ENCODE data around the gene MAFF. TPM values are rescaled to one million over a fixed set of nuclear protein-coding genes. Genes with fewer than 3 reads are reported as not detected.

MAFF gene
- total RNA-seq, 1 donor from 2014 or later: 4.7 TPM

DNA sequence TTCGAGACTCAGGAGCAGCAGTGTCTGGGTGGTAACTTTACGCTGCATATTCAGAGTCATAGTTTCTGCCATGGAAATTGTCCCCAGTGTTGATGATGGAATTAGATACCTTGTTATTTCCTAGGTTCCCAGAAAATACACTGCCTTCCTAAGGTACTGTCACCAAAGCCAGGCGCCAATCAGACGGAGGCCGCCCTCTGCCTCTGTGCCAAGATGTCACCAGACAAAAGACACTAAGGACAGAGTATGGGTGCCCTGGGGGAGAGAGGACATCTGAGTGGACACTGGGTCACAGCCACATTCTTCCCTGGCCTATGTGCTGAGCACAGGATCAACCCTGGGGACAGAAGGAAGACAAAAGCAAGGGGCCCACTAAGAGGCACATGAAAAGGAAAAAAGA is 31.3 kb upstream of the MAFF start:
- H3K27me3 ChIP-seq (ENCODE audit: low read depth): no peaks in the 10 kb centered on the region
- no peaks in the 10 kb centered on the region for H3K9me3 ChIP-seq (replicated peaks)
- DNase-seq: no peak
- peaks cover 51% of the 10 kb centered on the region for H3K4me1 ChIP-seq
- H3K4me3 ChIP-seq: no peak overlapping the region
- intact Hi-C loops (cut with micrococcal nuclease): no loop called here
- peaks cover 10% of the 10 kb centered on the region for H3K36me3 ChIP-seq
- TF ChIP-seq, protein P1, sequence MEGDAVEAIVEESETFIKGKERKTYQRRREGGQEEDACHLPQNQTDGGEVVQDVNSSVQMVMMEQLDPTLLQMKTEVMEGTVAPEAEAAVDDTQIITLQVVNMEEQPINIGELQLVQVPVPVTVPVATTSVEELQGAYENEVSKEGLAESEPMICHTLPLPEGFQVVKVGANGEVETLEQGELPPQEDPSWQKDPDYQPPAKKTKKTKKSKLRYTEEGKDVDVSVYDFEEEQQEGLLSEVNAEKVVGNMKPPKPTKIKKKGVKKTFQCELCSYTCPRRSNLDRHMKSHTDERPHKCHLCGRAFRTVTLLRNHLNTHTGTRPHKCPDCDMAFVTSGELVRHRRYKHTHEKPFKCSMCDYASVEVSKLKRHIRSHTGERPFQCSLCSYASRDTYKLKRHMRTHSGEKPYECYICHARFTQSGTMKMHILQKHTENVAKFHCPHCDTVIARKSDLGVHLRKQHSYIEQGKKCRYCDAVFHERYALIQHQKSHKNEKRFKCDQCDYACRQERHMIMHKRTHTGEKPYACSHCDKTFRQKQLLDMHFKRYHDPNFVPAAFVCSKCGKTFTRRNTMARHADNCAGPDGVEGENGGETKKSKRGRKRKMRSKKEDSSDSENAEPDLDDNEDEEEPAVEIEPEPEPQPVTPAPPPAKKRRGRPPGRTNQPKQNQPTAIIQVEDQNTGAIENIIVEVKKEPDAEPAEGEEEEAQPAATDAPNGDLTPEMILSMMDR (IDR thresholded peaks at IDR 0.05; ENCODE audit: borderline replicate concordance): no peak
- no peak overlapping the region for H3K27ac ChIP-seq (replicated peaks)

GRCh38 chr22:38171927-38172831 is 29.6 kb upstream of the MAFF start:
- Histone ChIP-seq H3K36me3 (no peaks in the 10 kb centered on the region), H3K4me3 (no peak overlapping the region), H3K27me3 (ENCODE audit: low read depth) (no peaks in the 10 kb centered on the region), H3K9me3 (replicated peaks) (no peaks in the 10 kb centered on the region), H3K27ac (replicated peaks) (peak overlapping the region; percentile 61), H3K4me1 (peaks cover 65% of the 10 kb centered on the region)
- TF ChIP-seq, protein P1 (IDR thresholded peaks at IDR 0.05; ENCODE audit: borderline replicate concordance): no peak
- intact Hi-C loops (cut with micrococcal nuclease): no loop called here
- DNase-seq: no peak

DNA sequence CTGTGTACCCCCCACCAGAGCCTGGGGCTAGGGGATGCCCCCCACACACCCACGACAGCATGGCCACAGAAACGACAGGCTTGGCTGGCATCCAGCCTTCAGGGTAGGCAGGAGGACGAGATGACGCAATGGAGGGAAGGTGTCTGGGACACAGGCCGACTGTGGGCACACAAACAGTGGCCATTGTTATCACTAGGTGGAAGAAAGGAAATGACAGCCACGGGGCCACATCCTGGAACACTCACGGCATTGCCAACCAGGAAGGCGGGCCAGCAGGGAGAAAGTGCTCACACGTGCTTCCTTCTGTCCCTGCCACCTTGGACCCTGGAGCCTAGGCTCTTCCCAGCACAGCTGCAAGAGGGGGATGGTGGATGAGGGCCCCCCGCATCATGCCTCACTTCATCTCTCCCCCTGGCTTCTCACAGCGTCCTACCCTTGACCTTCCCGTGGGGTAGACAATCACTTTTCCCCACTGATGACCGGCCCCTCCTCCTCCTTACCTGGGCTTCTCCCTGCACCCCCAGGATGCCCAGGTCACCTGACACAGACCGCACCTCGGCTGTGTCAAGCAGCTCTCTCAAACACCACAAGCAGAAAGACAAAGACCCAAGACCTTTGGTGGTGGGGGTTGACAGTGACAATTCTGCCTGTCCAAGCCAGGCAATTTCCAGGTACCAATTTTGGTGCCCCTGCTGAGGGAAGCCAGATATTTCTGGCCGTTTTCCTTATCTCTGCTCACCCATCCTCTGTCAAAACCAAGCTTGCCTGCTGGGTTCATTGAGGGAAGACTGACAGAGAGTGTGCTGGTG is 28.8 kb upstream of the MAFF start:
- peaks cover 65% of the 10 kb centered on the region for H3K4me1 ChIP-seq
- peak; percentile 76 for DNase-seq
- intact Hi-C loops (cut with micrococcal nuclease): no loop called here
- peak overlapping the region; percentile 61 for H3K27ac ChIP-seq (replicated peaks)
- H3K9me3 ChIP-seq (replicated peaks): no peaks in the 10 kb centered on the region
- H3K27me3 ChIP-seq (ENCODE audit: low read depth): no peaks in the 10 kb centered on the region
- H3K4me3 ChIP-seq: no peak overlapping the region
- TF ChIP-seq, protein P1 (IDR thresholded peaks at IDR 0.05; ENCODE audit: borderline replicate concordance): no peak
- H3K36me3 ChIP-seq: no peaks in the 10 kb centered on the region

- peaks cover 66% of the 10 kb centered on the region for H3K4me1 ChIP-seq
- no peaks in the 10 kb centered on the region for H3K9me3 ChIP-seq (replicated peaks)
- DNase-seq: no peak
- H3K4me3 ChIP-seq: no peak overlapping the region
- TF ChIP-seq, protein P1 (IDR thresholded peaks at IDR 0.05; ENCODE audit: borderline replicate concordance): no peak
- intact Hi-C loops (cut with micrococcal nuclease): no loop called here
- no peak overlapping the region for H3K27ac ChIP-seq (replicated peaks)
- no peaks in the 10 kb centered on the region for H3K36me3 ChIP-seq
- no peaks in the 10 kb centered on the region for H3K27me3 ChIP-seq (ENCODE audit: low read depth)
These were observed 28.2 kb upstream of the MAFF start for GRCh38 chr22:38173641-38173906.

DNA sequence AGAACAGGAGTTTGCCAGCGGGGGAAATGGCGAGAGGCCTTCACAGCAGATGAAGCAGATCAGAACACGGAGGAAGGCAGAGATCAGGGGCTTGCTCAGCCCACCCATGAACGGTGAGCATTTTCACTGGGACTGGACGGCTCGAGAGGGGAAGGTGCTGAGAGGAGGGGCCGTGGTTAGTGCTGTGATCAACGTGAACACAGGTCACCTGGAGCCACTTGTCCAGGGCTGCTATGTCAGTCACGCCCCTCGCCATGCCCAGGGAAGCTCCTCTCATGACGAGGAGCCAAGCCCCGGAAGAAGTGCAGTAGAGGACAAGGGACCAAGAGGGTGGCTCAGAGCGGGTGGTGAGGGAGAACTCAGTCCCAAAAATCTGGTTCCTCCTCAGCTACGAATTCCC is 27.2 kb upstream of the MAFF start:
- Histone ChIP-seq H3K9me3 (replicated peaks) (no peaks in the 10 kb centered on the region), H3K27me3 (ENCODE audit: low read depth) (no peaks in the 10 kb centered on the region), H3K4me1 (peaks cover 56% of the 10 kb centered on the region), H3K27ac (replicated peaks) (no peak overlapping the region), H3K4me3 (no peak overlapping the region), H3K36me3 (no peaks in the 10 kb centered on the region)
- DNase-seq: no peak
- intact Hi-C loops (cut with micrococcal nuclease): no loop called here
- TF ChIP-seq, protein P1 (IDR thresholded peaks at IDR 0.05; ENCODE audit: borderline replicate concordance): no peak
